Ishikawa (cell line): ENCODE results near the gene SIGLEC12.

ENCODE experiments used
- CEBPB ChIP-seq: IDR thresholded peaks from 2 replicates; pipeline ENCODE4 v1.6.1; 2012
- CREB1 ChIP-seq: IDR thresholded peaks from 2 replicates; pipeline ENCODE4 v1.6.1; 2012; ENCODE audit warnings: low read depth
- EGR1 ChIP-seq: IDR thresholded peaks from 2 replicates; pipeline ENCODE4 v1.6.1; 2012
- EP300 ChIP-seq: IDR thresholded peaks from 2 replicates; pipeline ENCODE4 v1.6.1; 2012; ENCODE audit warnings: borderline replicate concordance
- FOXM1 ChIP-seq: IDR thresholded peaks from 2 replicates; pipeline ENCODE4 v1.6.1; 2012; ENCODE audit warnings: low read depth, borderline replicate concordance
- NFIC ChIP-seq: IDR thresholded peaks from 2 replicates; pipeline ENCODE4 v1.6.1; 2012
- RAD21 ChIP-seq: IDR thresholded peaks from 2 replicates; pipeline ENCODE4 v1.6.1; 2012; ENCODE audit warnings: low read depth
- TAF1 ChIP-seq: IDR thresholded peaks from 2 replicates; pipeline ENCODE4 v1.6.1; 2012; ENCODE audit warnings: low read depth, mild to moderate bottlenecking
- TCF12 ChIP-seq: IDR thresholded peaks from 2 replicates; pipeline ENCODE4 v1.6.1; 2012; ENCODE audit warnings: low read depth
- TEAD4 ChIP-seq: IDR thresholded peaks from 2 replicates; pipeline ENCODE4 v1.6.1; 2012
- YY1 ChIP-seq: IDR thresholded peaks from 2 replicates; pipeline ENCODE4 v1.6.1; 2012; ENCODE audit warnings: low read depth
- ZBTB7A ChIP-seq: IDR thresholded peaks from 2 replicates; pipeline ENCODE4 v1.6.1; 2012; ENCODE audit warnings: low read depth
- TF ChIP-seq, protein P1 (sequence below): IDR thresholded peaks from 2 replicates; pipeline ENCODE4 v1.6.1; 2012; ENCODE audit warnings: low read depth, mild to moderate bottlenecking
- TF ChIP-seq, protein P2 (sequence below): IDR thresholded peaks from 2 replicates; pipeline ENCODE4 v1.6.1; 2012
- TF ChIP-seq, protein P3 (sequence below): IDR thresholded peaks from 2 replicates; pipeline ENCODE4 v1.6.1; 2012

SIGLEC12 gene

DNA sequence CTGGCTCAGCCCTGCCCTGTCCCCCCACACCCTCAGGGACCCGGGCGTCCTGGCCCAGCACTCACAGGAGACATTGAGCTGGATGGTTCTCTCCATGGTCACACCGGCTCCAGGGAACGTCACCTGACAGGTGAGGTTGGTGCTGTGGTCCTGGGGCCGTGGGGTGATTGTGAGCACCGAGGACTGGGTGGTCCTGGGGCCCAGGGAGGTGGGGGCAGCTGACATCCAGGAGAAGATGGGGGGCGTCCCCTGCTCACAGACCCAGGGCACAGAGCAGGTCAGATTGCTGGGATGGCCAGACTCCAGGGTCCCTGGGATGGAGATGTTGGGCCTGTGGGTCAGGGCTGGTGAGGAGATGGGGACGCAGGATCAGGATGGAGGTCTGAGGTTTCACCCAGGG, 29.0 kb upstream of the SIGLEC12 start:
- TF ChIP-seq, protein P1, sequence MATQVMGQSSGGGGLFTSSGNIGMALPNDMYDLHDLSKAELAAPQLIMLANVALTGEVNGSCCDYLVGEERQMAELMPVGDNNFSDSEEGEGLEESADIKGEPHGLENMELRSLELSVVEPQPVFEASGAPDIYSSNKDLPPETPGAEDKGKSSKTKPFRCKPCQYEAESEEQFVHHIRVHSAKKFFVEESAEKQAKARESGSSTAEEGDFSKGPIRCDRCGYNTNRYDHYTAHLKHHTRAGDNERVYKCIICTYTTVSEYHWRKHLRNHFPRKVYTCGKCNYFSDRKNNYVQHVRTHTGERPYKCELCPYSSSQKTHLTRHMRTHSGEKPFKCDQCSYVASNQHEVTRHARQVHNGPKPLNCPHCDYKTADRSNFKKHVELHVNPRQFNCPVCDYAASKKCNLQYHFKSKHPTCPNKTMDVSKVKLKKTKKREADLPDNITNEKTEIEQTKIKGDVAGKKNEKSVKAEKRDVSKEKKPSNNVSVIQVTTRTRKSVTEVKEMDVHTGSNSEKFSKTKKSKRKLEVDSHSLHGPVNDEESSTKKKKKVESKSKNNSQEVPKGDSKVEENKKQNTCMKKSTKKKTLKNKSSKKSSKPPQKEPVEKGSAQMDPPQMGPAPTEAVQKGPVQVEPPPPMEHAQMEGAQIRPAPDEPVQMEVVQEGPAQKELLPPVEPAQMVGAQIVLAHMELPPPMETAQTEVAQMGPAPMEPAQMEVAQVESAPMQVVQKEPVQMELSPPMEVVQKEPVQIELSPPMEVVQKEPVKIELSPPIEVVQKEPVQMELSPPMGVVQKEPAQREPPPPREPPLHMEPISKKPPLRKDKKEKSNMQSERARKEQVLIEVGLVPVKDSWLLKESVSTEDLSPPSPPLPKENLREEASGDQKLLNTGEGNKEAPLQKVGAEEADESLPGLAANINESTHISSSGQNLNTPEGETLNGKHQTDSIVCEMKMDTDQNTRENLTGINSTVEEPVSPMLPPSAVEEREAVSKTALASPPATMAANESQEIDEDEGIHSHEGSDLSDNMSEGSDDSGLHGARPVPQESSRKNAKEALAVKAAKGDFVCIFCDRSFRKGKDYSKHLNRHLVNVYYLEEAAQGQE: no peak
- no peak for TF ChIP-seq TCF12
- no peak for TF ChIP-seq TEAD4
- no peak for TF ChIP-seq CEBPB
- no peak for TF ChIP-seq ZBTB7A
- no peak for TF ChIP-seq EGR1
- TF ChIP-seq YY1: no peak
- TF ChIP-seq EP300: no peak
- no peak for TF ChIP-seq CREB1
- no peak for TF ChIP-seq TAF1
- no peak for TF ChIP-seq FOXM1
- TF ChIP-seq RAD21: no peak
- TF ChIP-seq NFIC: no peak
- TF ChIP-seq, protein P2, sequence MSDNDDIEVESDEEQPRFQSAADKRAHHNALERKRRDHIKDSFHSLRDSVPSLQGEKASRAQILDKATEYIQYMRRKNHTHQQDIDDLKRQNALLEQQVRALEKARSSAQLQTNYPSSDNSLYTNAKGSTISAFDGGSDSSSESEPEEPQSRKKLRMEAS: no peak
- TF ChIP-seq, protein P3, sequence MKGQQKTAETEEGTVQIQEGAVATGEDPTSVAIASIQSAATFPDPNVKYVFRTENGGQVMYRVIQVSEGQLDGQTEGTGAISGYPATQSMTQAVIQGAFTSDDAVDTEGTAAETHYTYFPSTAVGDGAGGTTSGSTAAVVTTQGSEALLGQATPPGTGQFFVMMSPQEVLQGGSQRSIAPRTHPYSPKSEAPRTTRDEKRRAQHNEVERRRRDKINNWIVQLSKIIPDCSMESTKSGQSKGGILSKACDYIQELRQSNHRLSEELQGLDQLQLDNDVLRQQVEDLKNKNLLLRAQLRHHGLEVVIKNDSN: no peak

DNA sequence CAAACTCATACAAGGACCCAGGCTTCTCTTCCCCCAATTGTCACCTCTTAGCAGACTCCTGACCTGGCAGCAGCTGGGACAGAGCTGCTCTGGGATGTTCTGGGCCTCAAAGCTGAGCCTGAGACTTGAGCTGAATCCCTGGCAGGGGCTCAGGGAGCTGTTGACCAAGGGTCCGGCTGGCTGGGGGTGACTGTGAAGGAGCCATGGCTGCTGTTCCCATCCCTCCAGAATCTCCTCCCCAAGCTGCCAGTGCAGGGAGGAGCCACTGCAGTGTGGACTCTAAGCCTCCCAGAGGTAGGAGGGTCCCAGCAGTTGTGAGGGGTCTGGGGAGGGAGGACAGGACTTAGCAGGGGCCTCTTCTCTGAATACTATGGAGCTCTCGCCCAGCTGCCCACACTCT, 27.7 kb upstream of the SIGLEC12 start:
- TF ChIP-seq, protein P1: no peak
- no peak for TF ChIP-seq RAD21

DNA sequence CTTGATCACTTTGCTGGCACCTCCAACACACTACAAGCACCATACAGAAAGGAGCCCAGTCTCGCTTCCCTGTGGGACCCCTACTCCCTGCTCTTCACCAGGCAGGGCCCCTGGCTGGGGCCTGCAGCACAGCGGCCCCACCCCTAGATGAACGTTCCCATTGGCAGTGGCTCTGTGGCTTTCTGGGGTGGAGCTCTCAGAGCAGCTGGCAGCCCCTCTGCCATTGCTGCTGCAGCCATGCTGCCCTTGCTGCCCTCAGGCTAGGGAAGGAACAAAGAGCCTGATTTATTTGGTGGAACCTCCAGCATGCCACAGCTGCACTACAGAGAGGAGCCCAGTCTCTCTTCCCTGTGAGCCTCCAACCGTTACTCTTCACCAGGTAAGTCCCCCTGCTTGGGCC, 24.1 kb upstream of the SIGLEC12 start:
- TF ChIP-seq CEBPB: no peak
- TF ChIP-seq RAD21: no peak
- no peak for TF ChIP-seq TCF12
- TF ChIP-seq, protein P3: no peak
- no peak for TF ChIP-seq TAF1
- no peak for TF ChIP-seq YY1
- TF ChIP-seq, protein P2: no peak
- TF ChIP-seq CREB1: no peak
- TF ChIP-seq NFIC: no peak
- no peak for TF ChIP-seq EP300
- no peak for TF ChIP-seq TEAD4
- no peak for TF ChIP-seq FOXM1
- TF ChIP-seq, protein P1: no peak
- TF ChIP-seq EGR1: no peak
- TF ChIP-seq ZBTB7A: no peak

DNA sequence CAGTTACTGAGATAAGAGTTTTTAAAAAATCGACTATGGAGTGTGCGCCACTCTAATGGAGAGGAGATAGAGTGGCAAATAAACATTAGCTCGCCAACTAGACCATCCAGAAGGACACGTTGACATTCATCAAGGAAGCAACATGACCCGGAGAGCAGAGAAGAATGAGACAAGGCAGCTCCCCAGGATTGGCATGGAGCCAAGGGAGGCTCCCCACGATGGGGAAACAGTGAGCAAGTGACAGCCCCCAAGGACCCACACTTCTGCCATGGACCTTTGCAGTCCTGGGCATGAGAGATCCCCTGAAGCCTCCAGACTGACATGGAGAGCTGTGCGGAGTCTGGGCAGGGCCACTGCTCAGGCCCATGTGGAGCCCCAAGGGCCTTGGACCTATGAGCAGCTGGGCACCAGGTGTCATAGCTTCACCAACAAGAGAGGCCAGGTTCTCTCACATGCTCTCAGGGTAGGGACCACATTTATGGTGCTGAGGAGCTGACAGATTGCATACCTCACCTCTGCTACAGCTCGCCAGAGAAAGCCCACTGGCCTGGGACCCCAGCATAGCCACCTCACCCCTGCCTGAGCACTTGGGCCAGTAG, 23.2 kb upstream of the SIGLEC12 start:
- TF ChIP-seq, protein P2: no peak
- no peak for TF ChIP-seq TEAD4
- TF ChIP-seq TAF1: no peak

DNA sequence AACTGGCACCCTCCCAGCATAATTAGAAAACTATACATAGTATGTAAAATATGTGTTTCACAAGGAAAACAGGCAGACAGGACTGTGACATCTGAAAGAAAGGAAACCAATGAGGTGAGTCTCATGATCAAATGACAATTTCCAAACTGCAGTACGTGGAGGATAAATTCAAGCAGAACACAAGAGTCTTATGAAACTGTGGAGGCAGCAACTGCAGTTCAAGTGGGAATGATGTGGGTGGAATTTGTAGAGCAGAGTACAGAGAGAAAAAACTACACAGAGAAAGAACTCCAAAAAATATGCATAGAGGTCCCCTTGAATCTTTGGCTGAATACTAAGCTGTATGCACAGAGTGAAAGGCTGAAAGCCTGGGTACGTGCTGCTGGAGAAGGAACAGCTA, 20.2 kb upstream of the SIGLEC12 start:
- TF ChIP-seq, protein P3: no peak
- TF ChIP-seq YY1: no peak
- TF ChIP-seq, protein P1: no peak
- TF ChIP-seq TAF1: no peak
- no peak for TF ChIP-seq EP300
- TF ChIP-seq RAD21: no peak
- no peak for TF ChIP-seq CEBPB
